Hindlimb muscle (tissue), 1 donor: ENCODE data around the gene VIPAS39. TPM values are rescaled to one million over a fixed set of nuclear protein-coding genes. Genes with fewer than 3 reads are reported as not detected.

Source experiments
- DNase-seq: peaks from one replicate; pipeline ENCODE4 v3.0.0-alpha.2; 2013
- polyA plus RNA-seq: library from polyadenylated mRNA; unstranded; fragments of 120-200 nt; gene quantifications from one replicate; pipeline ENCODE4 v1.2.1, GENCODE V29; 2013; ENCODE audit not compliant: insufficient read length

Gene VIPAS39
- 22.7 TPM for polyA plus RNA-seq

DNA sequence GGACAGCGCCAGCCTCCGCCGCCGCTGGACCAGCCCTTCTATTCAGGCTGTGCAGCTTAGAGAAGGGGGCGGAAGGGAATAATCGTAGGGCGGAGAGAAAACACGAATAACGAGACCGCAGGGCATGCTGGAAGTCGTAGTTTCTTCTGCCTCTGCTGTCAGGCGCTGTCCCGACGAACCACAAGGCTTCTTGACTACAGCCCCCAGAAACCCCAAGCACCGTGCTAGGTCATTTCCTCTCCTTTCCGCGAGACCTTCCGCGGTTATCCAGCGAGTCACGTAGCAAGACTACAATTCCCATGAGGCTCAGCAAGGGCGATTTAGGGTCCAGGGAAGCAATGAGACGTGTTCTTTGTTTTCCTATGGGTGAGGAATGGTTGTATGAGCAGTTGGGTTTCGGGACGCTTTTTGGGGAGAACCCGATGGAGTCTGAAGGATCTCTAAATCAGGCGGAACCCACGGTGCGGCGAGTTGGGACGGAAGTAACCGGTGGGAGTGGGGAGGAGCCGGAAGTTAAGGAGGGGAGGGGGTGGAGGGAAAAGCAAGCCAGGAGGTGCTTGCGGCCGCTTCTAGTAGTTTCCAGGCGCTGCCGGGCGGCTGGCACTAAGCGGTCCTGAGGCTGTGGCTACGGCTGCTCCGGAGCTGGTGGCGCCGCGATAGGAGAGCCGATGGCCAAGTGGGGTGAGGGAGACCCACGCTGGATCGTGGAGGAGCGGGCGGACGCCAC is at the start of gene VIPAS39, which contains the start of gene AHSA1:
Gene VIPAS39, minus strand, starts transcription at position 80 of the 727 bp plus-strand sequence. CDS start 3,499 bp downstream, outside the sequence.
Gene AHSA1, plus strand, starts transcription at position 572 of the 727 bp plus-strand sequence. Its CDS starts 97 bp downstream, at position 669.
- peak; percentile 98 for DNase-seq

DNA sequence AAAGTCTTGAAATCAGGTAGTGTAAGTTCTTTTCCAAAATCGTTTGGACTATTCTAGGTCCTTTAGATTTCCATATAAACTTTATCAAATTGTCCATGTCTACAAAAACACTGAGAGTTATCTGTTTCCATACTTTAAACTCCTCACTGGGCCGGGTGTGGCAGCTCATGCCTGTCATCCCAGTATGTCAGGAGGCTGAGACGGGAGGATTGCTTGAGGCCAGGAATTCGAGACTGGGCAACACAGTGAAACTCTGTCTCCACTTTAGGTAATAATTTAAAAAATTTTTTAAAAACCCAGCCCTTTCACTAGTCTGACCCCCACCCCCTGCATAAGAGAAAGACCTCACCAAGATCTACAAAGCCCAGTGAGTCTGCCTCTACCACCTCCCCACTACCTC is 47.6 kb upstream of the VIPAS39 start:
- no peak for DNase-seq

DNA sequence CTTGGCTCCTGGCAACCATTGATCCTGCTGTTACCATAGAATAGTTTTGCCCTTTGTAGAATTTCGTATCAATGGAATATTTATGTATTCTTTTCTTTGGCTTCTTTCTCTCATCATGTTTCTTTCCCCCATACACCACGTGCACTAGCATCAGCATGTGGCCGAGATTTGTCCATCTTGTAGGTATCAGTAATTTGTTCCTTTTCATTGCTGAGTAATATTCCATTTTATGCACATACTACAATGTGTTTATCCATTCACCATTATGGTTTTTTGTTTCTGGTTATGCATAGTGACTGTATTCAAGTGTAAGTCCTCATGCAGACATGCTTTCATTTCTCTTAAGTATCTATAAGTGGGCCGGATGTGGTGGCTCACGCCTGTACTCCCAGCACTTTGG is 45.7 kb upstream of the VIPAS39 start:
- DNase-seq: no peak

DNA sequence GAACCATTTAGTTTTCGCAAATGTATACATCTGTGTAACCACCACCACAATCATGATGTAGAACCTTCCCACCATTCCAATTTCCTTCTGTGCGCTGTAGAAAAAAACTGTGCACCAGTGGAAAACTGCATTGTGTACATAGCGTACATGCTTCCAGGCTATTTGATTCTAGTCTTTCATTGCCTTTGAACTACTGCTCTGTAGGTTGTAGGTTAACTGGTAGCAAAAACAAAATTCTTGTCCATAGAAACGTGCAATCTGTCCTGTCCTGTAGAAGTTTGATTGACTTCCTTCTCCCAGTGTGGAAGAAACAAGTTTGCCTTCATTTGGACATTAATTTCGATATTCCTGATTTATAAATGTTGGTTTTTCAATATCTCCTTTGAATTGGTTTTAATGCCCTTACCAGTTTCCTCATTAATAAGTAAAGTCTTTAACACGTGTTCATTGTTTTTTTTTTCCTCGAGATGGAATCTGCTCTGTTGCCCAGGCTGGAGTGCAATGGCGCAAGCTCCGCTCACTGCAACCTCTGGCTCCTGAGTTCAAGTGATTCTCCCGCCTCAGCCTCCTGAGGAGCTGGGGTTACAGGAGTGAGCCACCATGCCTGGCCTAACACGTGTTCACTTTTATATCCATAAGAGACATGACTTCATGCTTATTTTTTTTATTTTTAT is 44.8 kb upstream of the VIPAS39 start:
- no peak for DNase-seq

DNA sequence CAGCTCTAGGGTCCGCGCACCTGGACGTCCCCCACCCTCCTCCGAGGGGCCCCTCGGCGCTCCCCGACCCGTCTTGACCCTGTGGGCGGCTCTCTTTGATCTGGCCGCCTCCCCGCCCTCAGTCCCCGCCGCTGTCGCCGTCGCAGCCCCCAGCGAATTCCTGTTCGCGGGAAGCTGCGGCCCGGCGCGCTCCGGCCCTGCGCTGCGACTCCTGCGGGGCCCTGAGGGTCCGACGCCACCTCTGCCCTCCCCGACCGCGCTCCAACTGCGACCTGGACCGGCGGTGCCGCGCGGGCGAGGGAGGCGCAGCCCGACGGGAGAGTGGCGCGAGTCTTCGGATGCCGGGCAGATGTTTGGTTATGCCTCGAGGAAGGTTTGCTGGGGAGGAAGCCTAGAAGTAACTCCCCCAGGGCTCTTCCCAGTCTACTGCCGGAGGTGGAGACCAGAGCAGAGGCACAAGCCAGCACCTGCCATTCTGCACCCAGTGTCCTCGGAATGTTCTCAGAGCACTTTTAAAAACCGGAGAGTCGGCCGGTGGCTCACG is 41.7 kb upstream of the VIPAS39 start:
- no peak for DNase-seq

DNA sequence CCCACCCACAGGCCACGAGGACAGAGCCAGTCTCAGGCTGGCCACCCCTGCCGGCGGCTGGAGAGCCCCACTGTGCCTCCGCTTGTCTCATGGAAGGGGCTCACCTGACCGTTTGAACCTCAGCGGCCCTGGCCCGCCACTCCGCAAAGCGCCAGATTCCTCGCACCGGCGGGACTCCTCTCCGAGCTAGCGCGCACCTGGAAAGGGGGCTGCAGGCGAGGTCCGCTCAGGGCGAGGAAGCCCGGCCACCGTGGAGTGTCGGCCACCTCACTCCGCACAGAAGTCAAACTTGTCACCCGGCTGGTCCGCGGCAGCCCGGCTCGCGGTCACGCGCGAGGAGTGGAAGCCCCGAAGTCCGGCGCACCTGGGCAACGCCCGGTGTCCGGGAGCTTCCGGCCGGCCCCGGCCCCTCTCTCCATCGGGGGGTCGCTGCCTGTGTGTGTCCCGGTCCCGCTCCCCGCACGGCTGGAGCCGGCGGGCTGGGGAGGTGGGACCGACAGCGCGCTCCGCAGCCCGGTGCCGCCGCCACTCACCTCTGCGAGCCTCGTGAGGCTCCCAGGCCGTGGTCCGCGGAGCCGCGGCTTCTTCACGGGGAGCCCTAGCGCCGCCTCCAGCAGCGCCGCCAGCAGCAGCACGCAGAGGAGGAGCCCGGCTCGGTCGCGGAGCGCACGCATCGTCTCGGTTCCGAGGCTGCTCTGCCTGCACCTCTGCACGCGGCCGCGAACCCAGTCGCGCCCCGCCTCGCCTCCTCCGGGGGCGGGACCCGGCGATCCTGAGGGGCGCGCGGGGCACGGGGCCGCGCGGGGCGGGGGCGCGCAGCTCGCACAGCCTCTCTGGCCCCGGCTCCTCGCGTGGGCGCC is 40.9 kb upstream of the VIPAS39 start, which contains the start of gene ISM2:
Gene ISM2, minus strand, starts transcription at position 697 of the 860 bp plus-strand sequence. Its CDS starts 23 bp downstream, at position 674.
- DNase-seq: peak; percentile 15

DNA sequence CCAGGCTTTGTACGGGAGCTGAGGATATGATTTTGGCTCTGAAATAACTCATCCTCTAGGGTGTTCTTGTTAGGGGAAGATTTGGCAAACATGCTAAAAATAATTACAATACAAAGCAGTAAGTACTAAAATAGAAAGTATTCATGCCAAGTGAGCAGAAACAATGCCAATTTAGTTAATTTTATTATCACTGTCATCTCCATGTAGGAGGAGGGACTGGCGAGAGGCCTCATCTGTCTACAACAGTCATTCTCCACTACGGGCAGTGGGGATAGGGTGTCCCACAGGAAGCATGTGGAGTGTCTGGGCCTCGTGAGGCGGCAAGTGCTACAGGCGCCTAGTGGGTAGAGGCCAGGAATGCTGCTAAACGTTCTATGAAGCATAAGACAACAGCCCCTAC is 37.9 kb upstream of the VIPAS39 start:
- DNase-seq: no peak

DNA sequence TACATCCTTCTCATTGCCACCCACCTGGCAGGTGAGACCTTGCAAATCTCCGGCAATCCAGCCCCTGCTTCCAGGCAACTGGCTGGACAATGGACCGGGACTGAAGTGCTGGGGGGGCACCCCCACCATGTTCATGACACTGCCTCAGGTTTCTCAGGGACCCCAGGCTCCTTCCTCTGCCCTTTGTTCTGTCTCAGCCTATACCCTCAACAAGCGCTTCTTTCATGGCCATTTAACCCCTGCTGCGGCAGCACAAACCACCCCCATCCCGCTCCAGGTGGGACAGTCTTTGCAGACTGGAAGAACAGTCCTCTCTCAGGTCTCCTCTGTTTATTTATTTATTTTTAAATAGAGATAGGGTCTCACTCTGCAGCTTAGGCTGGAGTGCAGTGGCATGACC is 33.7 kb upstream of the VIPAS39 start:
- no peak for DNase-seq

DNA sequence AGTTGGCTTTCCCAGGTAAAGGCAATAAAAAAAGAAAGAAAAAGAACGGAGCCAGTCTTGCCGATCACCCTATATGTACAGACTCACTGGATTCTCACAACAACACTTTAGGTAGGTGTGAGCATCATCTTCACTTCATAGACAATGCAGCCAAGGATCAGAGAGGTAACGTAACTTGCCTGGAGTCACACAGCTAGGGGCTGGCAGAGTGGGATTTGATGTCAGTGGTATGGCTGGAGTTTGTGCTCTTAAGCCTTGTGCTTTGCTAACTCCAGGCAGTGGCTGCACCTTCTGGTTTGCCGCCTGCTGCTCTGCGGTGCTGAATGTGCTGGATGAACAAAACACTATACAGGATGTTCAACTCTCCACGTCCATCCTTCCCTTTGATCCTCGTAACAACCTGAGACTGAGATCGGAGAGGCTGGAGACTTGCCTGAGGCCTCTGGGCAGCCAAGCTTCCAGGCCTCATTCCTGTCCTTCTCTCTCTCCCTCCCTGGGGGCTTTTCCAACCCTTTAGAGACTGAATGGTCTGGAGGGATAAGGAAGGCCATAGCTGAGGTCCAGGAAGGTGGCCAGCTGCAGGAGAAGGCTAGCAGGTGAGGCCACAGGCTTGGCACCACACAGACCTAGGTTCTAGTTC is 33.1 kb upstream of the VIPAS39 start:
- DNase-seq: no peak

DNA sequence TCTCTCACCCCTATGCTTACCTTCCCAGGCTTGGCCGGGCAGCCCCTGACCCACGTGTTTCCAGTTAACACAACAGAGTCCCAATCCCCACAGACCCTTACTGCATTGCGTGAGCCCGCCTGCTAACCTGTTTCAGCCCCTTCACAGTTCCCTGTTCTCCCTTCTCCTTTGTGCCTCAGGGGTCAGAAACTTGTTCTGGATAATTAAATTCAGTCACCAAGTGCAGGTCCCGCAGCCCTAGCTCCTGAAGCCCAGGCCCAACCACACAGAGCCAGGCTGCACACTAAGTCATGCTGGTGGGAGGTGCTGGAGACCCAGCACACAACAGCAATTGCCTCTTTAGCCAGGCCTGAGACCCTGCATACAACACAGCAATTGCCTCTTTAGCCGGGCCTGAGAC is 31.6 kb upstream of the VIPAS39 start:
- DNase-seq: no peak

DNA sequence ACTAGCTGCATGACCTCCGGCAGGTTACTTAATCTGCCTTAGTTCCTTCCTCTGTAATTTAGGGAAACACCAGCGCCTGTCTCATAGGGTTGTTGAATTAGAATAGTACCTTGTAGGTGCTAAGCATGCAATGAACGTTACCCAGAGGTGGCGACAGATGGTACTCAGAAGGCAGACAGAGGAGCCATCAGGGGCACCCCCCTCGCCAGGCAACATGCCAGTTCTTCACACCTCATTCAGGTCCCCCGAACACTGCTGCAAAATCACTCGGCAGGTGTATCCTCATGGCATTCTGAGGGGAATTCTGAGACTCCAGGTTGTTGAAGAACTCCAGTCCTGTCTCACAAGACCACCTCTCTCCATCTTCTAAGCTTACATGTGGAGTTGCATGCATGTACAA is 31.2 kb upstream of the VIPAS39 start:
- DNase-seq: no peak

DNA sequence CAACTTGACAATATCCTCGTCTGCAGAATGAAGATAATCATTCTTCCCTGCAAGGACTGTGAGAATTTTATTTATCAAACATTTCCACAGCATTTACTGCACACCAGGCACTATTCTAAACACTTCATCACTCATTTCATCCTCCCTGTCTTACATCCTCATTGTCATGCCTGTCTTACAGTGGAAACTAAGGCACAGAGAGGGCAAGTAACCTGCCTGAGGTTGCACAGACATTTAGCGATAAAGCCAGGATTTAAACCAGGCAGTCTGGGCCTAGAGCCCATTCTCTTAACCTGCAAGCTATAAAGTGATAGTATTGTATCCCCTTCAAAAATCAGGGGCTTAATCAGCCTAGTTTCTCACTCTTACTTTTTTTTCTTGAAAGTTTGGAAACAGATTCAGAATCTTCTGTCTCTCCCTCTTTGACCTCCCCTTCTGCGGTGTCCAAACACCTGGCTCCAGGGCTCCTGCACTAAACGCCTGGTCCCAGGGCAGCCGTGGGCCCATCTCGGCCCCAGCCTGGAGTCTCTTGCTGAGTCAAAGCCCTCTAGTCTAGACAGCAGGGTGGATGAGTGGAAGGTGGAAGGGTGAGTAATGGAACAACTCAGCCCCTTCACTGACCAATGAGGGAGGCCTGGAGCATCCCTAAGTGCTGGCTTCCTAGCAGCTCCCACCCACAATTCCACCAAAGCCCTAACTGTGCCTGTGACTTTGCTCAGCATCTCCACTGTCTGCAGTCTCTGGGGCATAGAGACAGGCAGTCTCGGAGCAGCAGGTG is 28.7 kb upstream of the VIPAS39 start:
- no peak for DNase-seq

DNA sequence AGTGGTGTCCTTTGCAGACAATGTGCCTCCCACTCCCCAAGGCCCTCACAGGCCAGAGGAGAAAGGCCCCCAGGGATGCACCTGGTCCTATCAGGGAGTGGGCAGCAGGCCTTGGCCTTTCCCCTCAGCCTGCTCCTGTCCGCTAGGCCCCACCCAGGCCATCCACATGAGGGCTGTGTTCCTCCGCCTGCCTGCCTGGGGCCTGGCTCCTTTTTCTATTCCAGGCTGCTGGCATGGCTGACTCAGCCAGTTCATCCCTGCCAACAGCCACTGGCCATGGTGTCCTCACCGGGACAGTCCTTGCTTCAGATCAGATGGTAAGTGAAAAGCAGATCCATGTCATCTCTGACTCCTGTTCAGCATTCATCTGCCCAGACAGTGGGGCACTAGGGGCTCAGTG is 27.9 kb upstream of the VIPAS39 start:
- no peak for DNase-seq

DNA sequence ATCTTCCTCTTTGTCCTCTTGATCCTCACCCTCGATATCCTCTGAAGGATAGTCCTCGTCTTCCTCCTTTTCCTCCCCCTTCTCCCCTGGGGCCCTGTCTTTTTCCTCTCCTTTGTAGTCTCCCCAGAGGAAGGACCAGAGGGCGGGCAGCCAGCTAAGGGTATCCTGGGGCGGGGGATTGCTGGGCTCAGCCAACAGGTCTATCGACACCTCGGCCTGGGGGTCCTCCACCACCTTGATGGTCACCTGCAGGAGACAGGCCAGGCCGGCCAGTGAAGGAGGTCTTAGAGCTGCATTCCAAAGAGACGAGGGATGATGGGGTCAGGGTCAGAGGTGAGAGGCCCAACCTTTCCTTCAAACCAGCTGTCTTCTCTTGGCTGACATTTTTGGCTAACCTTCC is 25.0 kb upstream of the VIPAS39 start:
- DNase-seq: no peak

DNA sequence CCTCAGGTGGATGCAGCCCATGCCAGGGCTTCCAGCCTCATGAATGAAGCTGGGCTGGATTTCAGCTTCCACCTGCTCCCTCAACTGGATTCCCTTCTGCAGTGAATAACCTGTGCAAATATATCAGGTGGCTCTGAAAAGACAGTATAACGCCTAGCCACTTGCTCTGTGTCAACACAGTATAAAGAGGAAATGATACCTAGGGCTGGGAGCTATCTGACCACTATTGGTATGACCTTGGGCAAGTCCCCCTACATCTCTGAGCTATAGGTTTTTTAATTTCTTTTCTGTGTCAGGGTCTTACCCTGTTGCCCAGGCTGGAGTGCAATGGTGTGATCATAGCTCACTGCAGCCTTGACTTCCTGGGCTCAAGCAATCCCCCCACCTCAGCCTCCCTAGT is 21.4 kb upstream of the VIPAS39 start:
- no peak for DNase-seq

DNA sequence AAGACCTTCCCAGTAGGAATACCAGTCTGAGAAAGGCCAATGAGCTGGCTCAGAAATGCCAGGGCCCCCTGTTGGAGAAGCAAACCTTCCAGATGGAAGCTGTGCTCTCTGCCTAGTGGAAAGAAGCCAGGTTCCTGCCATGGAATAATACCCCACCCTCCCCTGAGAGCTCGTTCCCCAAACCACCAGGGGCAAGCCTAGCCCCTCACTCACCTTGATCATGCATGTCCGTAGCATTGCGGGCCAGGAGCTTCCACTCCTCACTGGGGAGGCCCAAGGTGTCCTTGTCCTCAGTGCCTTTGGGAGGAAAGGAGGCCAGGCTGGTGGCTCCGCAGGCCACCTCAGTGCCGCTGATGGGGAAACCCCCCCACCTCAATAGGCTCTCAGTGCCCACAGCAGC is 20.6 kb upstream of the VIPAS39 start:
- no peak for DNase-seq

DNA sequence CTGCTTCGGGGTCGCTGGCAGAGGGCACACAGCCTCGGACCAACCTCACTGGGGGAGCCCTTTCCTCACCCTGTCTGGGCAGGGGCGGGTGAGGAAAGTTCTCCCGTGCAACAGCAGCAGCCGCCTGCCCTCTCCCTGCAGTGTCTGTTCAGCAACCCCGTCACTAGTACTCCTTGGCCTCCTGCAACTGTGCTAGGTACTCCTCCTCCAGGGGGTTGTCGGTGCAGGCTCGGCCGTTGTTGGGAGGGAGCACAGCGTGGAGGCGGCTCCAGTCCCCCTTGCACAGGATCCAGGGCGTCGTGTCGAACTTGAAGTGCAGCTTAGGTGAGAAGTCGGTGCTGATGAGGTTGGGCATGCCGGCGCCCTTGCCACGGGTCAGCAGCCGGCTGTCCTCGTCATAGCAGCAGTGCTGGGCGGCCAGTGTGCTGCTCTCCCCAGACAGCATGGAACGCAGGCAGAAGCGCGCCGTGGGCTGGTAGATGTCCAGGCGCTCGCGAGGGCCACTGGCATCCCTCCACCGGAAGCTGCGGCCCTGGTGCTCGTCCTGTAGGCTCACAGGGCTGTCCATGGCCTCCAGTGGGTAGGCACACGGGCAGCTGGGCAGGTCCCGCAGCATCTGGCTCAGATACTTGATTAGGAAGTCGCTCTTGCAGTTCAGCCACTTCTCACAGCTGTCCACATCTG is 18.2 kb upstream of the VIPAS39 start:
- no peak for DNase-seq

DNA sequence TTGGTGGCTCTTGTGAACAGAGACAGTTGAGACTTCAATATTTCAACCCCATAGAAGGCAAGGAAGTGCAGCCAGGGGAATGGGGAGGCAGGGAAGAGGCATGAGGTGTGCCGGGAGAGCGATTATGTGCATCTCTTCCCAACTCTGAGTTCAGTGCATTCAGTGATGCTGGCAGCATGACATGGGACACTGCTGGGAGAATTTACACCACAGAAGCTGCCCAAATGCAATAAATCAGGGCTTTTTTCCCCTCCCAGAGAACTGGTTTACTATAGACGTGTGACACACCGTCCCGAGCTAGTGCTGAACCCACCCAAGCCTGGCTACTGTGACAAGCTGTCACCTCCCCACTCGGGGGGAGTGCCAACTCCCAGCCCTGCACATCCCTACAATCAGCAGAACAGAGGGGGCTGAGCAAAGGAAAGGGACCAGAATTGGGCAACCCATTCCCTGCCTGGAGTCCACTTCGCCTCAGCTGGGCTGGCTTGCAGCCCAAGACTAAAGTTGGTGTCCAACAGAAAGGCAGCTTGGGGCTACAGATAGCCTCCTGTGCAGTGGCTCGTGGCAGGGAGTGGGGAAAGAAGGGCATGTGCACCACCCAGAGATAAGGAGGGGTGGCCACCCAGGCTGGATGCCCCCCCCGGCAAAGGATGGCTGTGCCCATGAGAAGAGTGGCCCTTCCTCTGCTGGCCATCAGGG is 17.2 kb upstream of the VIPAS39 start:
- DNase-seq: no peak

DNA sequence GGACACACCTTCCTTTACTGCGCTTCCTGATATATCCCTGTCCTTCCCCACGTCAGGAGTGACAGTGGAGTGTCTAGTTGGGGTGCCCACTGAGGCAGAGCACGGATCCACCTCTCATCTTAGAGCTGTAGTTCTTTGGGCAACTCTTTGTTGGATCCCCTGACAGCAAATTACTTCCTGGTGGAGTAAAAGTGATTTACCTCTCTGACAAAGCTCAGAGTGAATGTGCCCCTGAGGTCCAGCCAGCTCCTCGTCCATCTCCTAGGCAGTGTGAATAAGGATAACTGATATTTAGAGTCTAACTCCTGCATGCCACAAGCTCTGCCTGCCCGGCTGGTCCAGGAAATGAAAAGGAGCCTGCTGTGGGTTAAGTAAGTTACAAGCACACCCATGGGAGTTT is 16.5 kb upstream of the VIPAS39 start:
- DNase-seq: no peak

DNA sequence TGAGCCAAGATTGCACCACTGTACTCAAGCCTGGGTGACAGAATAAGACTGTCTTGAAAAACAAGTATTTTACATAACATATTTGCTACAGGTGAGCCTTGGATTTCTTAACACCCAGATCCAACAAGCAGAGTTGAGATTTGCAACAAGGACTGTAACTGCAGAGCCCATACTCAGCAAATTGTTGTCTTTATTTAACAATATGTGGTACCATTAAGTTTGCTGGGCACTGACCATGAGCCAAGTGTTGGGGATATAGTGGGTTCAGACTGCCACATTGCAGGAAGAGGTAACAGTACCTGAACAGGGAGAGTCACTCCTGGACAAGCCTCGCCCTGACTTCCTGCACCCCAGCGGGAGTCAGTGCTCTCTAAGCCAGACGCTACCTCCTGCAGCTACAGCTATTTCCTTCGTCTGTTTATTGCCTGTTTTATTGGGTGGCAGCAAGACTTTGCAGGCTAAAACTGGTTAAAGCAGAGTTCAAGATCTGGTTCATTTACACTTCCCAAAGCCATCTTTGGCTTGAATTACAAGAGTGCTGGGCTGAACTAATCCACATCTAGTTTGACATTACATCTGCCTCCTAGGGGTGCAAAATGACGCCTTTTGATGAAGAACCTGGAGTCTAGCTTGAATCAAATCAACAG is 12.9 kb upstream of the VIPAS39 start:
- no peak for DNase-seq
